WERI-Rb-1 (cell line): ENCODE measurements around the gene SMYD3.

Source experiments
- DNase-seq: peaks from one replicate; pipeline ENCODE4 v3.0.0-alpha.2; 2020
- H3K27ac ChIP-seq: fragments of 250-450 bp; sonication (Bioruptor Pico); 2 replicates; pipeline ENCODE4 v1.5.1; 2020; ENCODE audit warnings: mild to moderate bottlenecking, moderate library complexity
- H3K27me3 ChIP-seq: fragments of 250-450 bp; sonication (Bioruptor Pico); 2 replicates; pipeline ENCODE4 v1.5.1; 2021; ENCODE audit warnings: mild to moderate bottlenecking, low read depth, moderate library complexity; ENCODE audit not compliant: insufficient read depth, severe bottlenecking
- H3K36me3 ChIP-seq: fragments of 250-450 bp; sonication (Bioruptor Pico); 2 replicates; pipeline ENCODE4 v1.5.1; 2020; ENCODE audit warnings: mild to moderate bottlenecking, moderate library complexity
- H3K4me3 ChIP-seq: 2 replicates; pipeline ENCODE4 v1.5.1; 2011; ENCODE audit warnings: low read depth, mild to moderate bottlenecking, control low read depth, low read length
- H3K9me3 ChIP-seq: fragments of 250-450 bp; sonication (Bioruptor Pico); 2 replicates; pipeline ENCODE4 v1.5.1; 2021; ENCODE audit warnings: mild to moderate bottlenecking, moderate library complexity; ENCODE audit not compliant: severe bottlenecking
- CTCF ChIP-seq: IDR thresholded peaks from 2 replicates; pipeline ENCODE4 v1.5.1; 2011; ENCODE audit warnings: low read depth, mild to moderate bottlenecking, control low read depth, inconsistent platforms, low read length

The SMYD3 gene

GRCh38 chr1:246160374-246160773, 346.7 kb downstream of the SMYD3 start:
- Histone ChIP-seq H3K27me3 (no peaks in the 10 kb centered on the region), H3K27ac (no peak overlapping the region), H3K4me3 (no peak overlapping the region), H3K9me3 (no peaks in the 10 kb centered on the region), H3K36me3 (no peaks in the 10 kb centered on the region)
- no peak for DNase-seq
- TF ChIP-seq CTCF = no peak

GRCh38 chr1:246159279-246160227, 347.5 kb downstream of the SMYD3 start:
- no peak for TF ChIP-seq CTCF
- no peak for DNase-seq
- Histone ChIP-seq H3K9me3 (no peaks in the 10 kb centered on the region), H3K4me3 (no peak overlapping the region), H3K36me3 (no peaks in the 10 kb centered on the region), H3K27me3 (no peaks in the 10 kb centered on the region), H3K27ac (no peak overlapping the region)

GRCh38 chr1:246158131-246158530, 348.9 kb downstream of the SMYD3 start:
- H3K9me3 ChIP-seq = no peaks in the 10 kb centered on the region
- H3K4me3 ChIP-seq = no peak overlapping the region
- TF ChIP-seq CTCF = no peak
- no peaks in the 10 kb centered on the region for H3K36me3 ChIP-seq
- no peak for DNase-seq
- no peaks in the 10 kb centered on the region for H3K27me3 ChIP-seq
- H3K27ac ChIP-seq = no peak overlapping the region

- H3K36me3 ChIP-seq = no peaks in the 10 kb centered on the region
- no peak for DNase-seq
- no peak overlapping the region for H3K4me3 ChIP-seq
- no peaks in the 10 kb centered on the region for H3K27me3 ChIP-seq
- TF ChIP-seq CTCF = no peak
- no peaks in the 10 kb centered on the region for H3K9me3 ChIP-seq
- no peak overlapping the region for H3K27ac ChIP-seq
Observed at GRCh38 chr1:246157516-246157915, 349.6 kb downstream of the SMYD3 start.

- Histone ChIP-seq H3K4me3 (no peak overlapping the region), H3K27me3 (no peaks in the 10 kb centered on the region), H3K9me3 (no peaks in the 10 kb centered on the region), H3K36me3 (no peaks in the 10 kb centered on the region), H3K27ac (no peak overlapping the region)
- TF ChIP-seq CTCF = no peak
- DNase-seq = no peak
Observed at GRCh38 chr1:246156847-246157246, 350.2 kb downstream of the SMYD3 start.
